HL-60 (cell line): Measurements from ENCODE around the gene MAP7D1.
A peak's percentile ranks its signal among the peaks of the same experiment; 100 is the strongest.

Source experiments
- DNase-seq, 2 experiments: peaks; one replicate each; pipeline ENCODE4 v3.0.0-alpha.2; 2010 to 2020; ENCODE audit warnings: low read depth in 1 of 2, low spot score in 1 of 2
- H3K27ac ChIP-seq: fragments of 250-450 bp; sonication (Bioruptor Pico); replicated peaks from 2 replicates; pipeline ENCODE4 v1.5.1; 2020; ENCODE audit warnings: mild to moderate bottlenecking, moderate library complexity
- H3K27me3 ChIP-seq: fragments of 250-450 bp; sonication (Bioruptor Pico); 2 replicates; pipeline ENCODE4 v1.5.1; 2021; ENCODE audit warnings: mild to moderate bottlenecking, moderate library complexity; ENCODE audit not compliant: insufficient read depth, poor library complexity, severe bottlenecking
- H3K4me3 ChIP-seq: replicated peaks from 2 replicates; pipeline ENCODE4 v1.5.1; 2011; ENCODE audit warnings: mild to moderate bottlenecking, control low read depth, low read length; ENCODE audit not compliant: insufficient read depth
- GABPA ChIP-seq: IDR thresholded peaks from 2 replicates; pipeline ENCODE4 v1.6.1; 2012; ENCODE audit warnings: low read depth
- POLR2AphosphoS5 ChIP-seq: IDR thresholded peaks from 2 replicates; pipeline ENCODE4 v1.6.1; 2012; ENCODE audit warnings: low read depth
- SPI1 ChIP-seq: IDR thresholded peaks from 2 replicates; pipeline ENCODE4 v1.6.1; 2012; ENCODE audit warnings: low read depth, mild to moderate bottlenecking, borderline replicate concordance
- TF ChIP-seq, protein P1 (sequence below): IDR thresholded peaks from 2 replicates; pipeline ENCODE4 v1.6.1; 2012; ENCODE audit warnings: low read depth; ENCODE audit not compliant: insufficient replicate concordance
- TF ChIP-seq, protein P2 (sequence below): IDR thresholded peaks from one replicate; pipeline ENCODE4 v1.5.1; 2011; ENCODE audit warnings: low read length, control low read depth, inconsistent platforms; ENCODE audit not compliant: insufficient read depth

Gene MAP7D1

DNA sequence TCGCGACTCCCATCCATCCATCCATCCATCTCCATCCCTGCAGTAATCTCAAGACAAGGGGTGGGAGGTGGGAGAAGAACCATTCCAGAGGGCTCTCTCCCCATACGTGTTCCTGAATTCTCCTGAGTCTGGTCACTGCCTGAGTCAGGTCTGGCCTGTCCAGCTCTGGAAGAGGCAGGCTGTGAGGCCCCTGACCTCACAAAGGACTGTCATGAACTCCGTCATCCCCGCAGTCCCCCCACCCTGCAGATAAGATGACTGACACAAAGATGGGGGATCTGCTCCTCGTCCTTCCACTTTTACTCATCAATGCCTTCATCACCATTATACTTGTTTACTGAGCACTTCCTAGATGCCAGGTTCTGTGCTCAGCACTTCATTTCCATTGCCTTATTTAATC is 1.6 kb upstream of the MAP7D1 start:
- Histone ChIP-seq H3K27ac (no peak overlapping the region), H3K4me3 (no peak overlapping the region), H3K27me3 (no peaks in the 10 kb centered on the region)
- DNase-seq = no peak
- no peak for TF ChIP-seq GABPA
- TF ChIP-seq, protein P1, sequence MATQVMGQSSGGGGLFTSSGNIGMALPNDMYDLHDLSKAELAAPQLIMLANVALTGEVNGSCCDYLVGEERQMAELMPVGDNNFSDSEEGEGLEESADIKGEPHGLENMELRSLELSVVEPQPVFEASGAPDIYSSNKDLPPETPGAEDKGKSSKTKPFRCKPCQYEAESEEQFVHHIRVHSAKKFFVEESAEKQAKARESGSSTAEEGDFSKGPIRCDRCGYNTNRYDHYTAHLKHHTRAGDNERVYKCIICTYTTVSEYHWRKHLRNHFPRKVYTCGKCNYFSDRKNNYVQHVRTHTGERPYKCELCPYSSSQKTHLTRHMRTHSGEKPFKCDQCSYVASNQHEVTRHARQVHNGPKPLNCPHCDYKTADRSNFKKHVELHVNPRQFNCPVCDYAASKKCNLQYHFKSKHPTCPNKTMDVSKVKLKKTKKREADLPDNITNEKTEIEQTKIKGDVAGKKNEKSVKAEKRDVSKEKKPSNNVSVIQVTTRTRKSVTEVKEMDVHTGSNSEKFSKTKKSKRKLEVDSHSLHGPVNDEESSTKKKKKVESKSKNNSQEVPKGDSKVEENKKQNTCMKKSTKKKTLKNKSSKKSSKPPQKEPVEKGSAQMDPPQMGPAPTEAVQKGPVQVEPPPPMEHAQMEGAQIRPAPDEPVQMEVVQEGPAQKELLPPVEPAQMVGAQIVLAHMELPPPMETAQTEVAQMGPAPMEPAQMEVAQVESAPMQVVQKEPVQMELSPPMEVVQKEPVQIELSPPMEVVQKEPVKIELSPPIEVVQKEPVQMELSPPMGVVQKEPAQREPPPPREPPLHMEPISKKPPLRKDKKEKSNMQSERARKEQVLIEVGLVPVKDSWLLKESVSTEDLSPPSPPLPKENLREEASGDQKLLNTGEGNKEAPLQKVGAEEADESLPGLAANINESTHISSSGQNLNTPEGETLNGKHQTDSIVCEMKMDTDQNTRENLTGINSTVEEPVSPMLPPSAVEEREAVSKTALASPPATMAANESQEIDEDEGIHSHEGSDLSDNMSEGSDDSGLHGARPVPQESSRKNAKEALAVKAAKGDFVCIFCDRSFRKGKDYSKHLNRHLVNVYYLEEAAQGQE = no peak

DNA sequence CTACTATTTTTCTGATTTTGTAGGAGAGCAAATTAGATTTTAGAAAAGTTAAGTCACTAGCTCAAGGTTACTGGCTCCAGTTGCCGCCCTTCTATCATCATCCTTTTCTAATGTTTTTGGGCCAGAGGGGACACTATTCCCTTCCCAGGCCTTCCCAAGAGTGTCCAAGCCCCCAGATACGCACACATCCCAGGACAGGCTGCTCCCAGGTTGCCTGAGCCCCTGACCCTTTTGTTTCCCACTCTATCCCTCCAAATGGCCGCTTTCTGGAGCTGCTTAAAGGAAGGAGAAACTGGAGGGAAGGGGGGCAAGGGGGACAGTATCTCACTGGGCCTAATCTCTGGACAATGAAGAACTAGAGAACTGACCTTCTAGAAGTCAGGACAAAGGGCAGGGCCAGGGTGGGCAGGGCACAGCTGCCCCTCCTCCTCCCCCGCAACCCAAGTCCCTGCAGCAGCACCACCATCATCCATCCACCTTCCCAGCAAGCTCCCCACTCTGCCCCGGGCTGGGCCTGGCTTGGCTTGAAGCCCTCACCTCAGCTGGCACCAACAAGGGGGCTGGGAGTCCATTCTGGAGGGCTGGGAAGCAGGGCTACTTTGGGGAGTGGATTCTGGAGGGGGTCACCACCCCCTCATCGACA is 1.1 kb upstream of the MAP7D1 start:
- no peak for DNase-seq
- Histone ChIP-seq H3K4me3 (peak overlapping the region; percentile 88), H3K27me3 (no peaks in the 10 kb centered on the region), H3K27ac (peak overlapping the region; percentile 86)
- no peak for TF ChIP-seq GABPA
- TF ChIP-seq, protein P2, sequence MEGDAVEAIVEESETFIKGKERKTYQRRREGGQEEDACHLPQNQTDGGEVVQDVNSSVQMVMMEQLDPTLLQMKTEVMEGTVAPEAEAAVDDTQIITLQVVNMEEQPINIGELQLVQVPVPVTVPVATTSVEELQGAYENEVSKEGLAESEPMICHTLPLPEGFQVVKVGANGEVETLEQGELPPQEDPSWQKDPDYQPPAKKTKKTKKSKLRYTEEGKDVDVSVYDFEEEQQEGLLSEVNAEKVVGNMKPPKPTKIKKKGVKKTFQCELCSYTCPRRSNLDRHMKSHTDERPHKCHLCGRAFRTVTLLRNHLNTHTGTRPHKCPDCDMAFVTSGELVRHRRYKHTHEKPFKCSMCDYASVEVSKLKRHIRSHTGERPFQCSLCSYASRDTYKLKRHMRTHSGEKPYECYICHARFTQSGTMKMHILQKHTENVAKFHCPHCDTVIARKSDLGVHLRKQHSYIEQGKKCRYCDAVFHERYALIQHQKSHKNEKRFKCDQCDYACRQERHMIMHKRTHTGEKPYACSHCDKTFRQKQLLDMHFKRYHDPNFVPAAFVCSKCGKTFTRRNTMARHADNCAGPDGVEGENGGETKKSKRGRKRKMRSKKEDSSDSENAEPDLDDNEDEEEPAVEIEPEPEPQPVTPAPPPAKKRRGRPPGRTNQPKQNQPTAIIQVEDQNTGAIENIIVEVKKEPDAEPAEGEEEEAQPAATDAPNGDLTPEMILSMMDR = no peak
- TF ChIP-seq SPI1 = no peak
- TF ChIP-seq POLR2AphosphoS5 = no peak
- TF ChIP-seq, protein P1 = no peak

DNA sequence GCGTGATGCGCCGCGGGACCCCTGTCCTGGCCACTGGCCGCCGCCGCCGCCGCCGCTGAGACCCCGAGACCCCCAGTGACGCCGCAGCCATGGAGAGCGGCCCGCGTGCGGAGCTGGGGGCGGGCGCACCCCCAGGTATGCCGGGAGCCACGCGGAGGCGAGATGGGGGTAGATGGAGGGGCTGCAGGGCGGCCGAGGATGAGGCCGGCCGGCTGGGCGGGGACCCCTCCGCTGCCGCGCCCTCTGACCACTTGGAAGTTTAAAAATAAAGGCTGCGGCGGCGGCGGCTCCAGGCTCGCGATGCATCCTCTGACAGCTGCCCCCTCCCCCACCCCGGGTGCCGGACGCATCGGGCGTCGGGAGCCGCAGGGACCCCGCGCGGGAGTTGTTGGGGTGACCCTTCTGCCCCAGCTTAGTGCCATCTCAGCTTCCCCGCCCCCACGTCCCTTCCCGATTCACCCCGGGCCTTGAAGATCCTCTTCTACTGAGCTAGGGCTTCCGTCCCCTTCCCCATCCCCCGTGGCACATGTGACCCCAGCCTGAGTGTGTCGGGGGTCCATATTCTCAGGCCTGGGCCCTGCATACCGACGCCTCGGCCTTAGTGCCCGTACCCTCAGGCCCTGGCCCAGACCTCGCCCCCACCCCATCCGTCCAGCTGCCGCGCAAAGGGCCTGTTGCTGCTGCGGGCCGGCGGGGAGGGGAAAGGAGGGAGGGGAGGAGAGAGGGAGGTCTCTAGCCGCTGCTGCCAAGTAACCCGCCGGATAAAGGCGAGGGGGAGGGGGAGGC is 562 bp downstream of the MAP7D1 start:
- DNase-seq = peak; percentile 49 to 78
- Histone ChIP-seq H3K4me3 (peak overlapping the region; percentile 88), H3K27ac (peak overlapping the region; percentile 86), H3K27me3 (no peaks in the 10 kb centered on the region)
- no peak; the same call in 1 of the 2 replicates for TF ChIP-seq POLR2AphosphoS5
- TF ChIP-seq, protein P1 = no peak
- TF ChIP-seq, protein P2 = no peak
- no peak; the same call in 1 of the 2 replicates for TF ChIP-seq SPI1
- no peak for TF ChIP-seq GABPA
